Spinal cord (tissue), 10 donors: ENCODE measurements around the gene GSG1L2. TPM values are rescaled to one million over a fixed set of nuclear protein-coding genes. Genes with fewer than 3 reads are reported as not detected.
A peak's percentile ranks its signal among the peaks of the same experiment; 100 is the strongest.

ENCODE experiments used
- DNase-seq, 6 donors: peaks; one replicate each; pipeline versions ENCODE4 v3.0.0 to v3.0.0-alpha.2; 2013 to 2015; ENCODE audit warnings: low spot score in 6 of 6, low read depth in 4 of 6
- H3K27ac ChIP-seq: one replicate; pipeline ENCODE4 v1.5.1; 2013; ENCODE audit warnings: low read depth, low read length, control low read depth
- H3K27me3 ChIP-seq: one replicate; pipeline ENCODE4 v1.6.1; 2013; ENCODE audit warnings: low read length; ENCODE audit not compliant: control insufficient read depth, insufficient read depth
- H3K36me3 ChIP-seq: one replicate; pipeline ENCODE4 v1.6.1; 2013; ENCODE audit warnings: low read length; ENCODE audit not compliant: control insufficient read depth, insufficient read depth
- H3K4me1 ChIP-seq: one replicate; pipeline ENCODE4 v1.6.1; 2013; ENCODE audit warnings: low read length; ENCODE audit not compliant: control insufficient read depth, insufficient read depth
- H3K4me3 ChIP-seq: one replicate; pipeline ENCODE4 v1.5.1; 2013; ENCODE audit warnings: low read depth, low read length, control low read depth
- H3K9me3 ChIP-seq: one replicate; pipeline ENCODE4 v1.6.1; 2013; ENCODE audit warnings: low read length; ENCODE audit not compliant: control insufficient read depth, insufficient read depth
- WGBS: methylation state at CpG from one replicate; pipeline ENCODE4 v1.1.5; 2013; ENCODE audit warnings: missing lambda C conversion rate; ENCODE audit not compliant: insufficient coverage; 5-methylcytosine and 5-hydroxymethylcytosine counted together
- polyA plus RNA-seq, 2 donors: library from polyadenylated mRNA; unstranded; fragments of 120-200 nt; gene quantifications; one replicate each; pipeline ENCODE4 v1.2.1, GENCODE V29; 2013; ENCODE audit not compliant: insufficient read length in 2 of 2
- total RNA-seq, 2 donors: library from RNA; depleted of rRNA in 1 of 2; stranded (reverse); fragments of 120-200 nt in 1 of 2; fragments of >200 nt in 1 of 2; gene quantifications; one replicate each; pipeline versions ENCODE4 v1.2.3 to v1.2.4, GENCODE V29; 2013 to 2014
- donor health status: healthy.

Gene GSG1L2
- total and polyA plus RNA-seq, 4 donors = not detected

- 72% methylated on average over 4 of the region's 13 CpGs for WGBS
- H3K27ac ChIP-seq = no peak overlapping the region
- H3K27me3 ChIP-seq = no peaks in the 10 kb centered on the region
- no peaks in the 10 kb centered on the region for H3K36me3 ChIP-seq
- peaks cover 5% of the 10 kb centered on the region for H3K4me1 ChIP-seq
- no peak overlapping the region for H3K4me3 ChIP-seq
- H3K9me3 ChIP-seq = no peaks in the 10 kb centered on the region
- peak in 1 of 6 donors; percentile 20 for DNase-seq
These were observed 6.7 kb upstream of the GSG1L2 start for GRCh38 chr17:9828296-9829295.

GRCh38 chr17:9825641-9826150 is 3.8 kb upstream of the GSG1L2 start, which contains the start of gene GLP2R:
Gene GLP2R (plus strand): TSS chr17:9825924. CDS start chr17:9826064, 140 bp downstream.
- WGBS = 63% methylated on average over 20 of the region's 21 CpGs

GRCh38 chr17:9824797-9825338 is 3.0 kb upstream of the GSG1L2 start:
- no peaks in the 10 kb centered on the region for H3K9me3 ChIP-seq
- DNase-seq = no peak
- peaks cover 5% of the 10 kb centered on the region for H3K4me1 ChIP-seq
- H3K36me3 ChIP-seq = no peaks in the 10 kb centered on the region
- no peak overlapping the region for H3K4me3 ChIP-seq
- no peaks in the 10 kb centered on the region for H3K27me3 ChIP-seq
- H3K27ac ChIP-seq = no peak overlapping the region
- 71% methylated on average over 7 of the region's 8 CpGs for WGBS

More at GRCh38 chr17:9825641-9826150, 3.8 kb upstream of the GSG1L2 start, which contains the start of gene GLP2R:
- H3K27me3 ChIP-seq = no peaks in the 10 kb centered on the region
- DNase-seq = no peak
- no peak within 1 kb of the TSS for H3K4me3 ChIP-seq
- H3K36me3 ChIP-seq = no peaks in the 10 kb centered on the region
- H3K27ac ChIP-seq = no peak within 1 kb of the TSS
- peaks cover 5% of the 10 kb centered on the region for H3K4me1 ChIP-seq
- H3K9me3 ChIP-seq = no peaks in the 10 kb centered on the region

- Histone ChIP-seq H3K36me3 (no peaks in the 10 kb centered on the region), H3K4me1 (peaks cover 5% of the 10 kb centered on the region), H3K9me3 (no peaks in the 10 kb centered on the region), H3K27ac (no peak overlapping the region), H3K4me3 (no peak overlapping the region), H3K27me3 (no peaks in the 10 kb centered on the region)
- no peak for DNase-seq
- WGBS = 90% methylated on average over 2 of the region's 4 CpGs
These were observed 2.2 kb upstream of the GSG1L2 start for GRCh38 chr17:9824094-9824493.

GRCh38 chr17:9820448-9820847 is 1.4 kb downstream of the GSG1L2 start:
- Histone ChIP-seq H3K27ac (no peak overlapping the region), H3K36me3 (no peaks in the 10 kb centered on the region), H3K27me3 (no peaks in the 10 kb centered on the region), H3K4me3 (no peak overlapping the region), H3K4me1 (peaks cover 1% of the 10 kb centered on the region), H3K9me3 (no peaks in the 10 kb centered on the region)
- 100% methylated on average over 1 of the region's 3 CpGs for WGBS
- DNase-seq = no peak

- 64% methylated on average over 3 of the region's 4 CpGs for WGBS
- Histone ChIP-seq H3K9me3 (no peaks in the 10 kb centered on the region), H3K27ac (no peak overlapping the region), H3K4me1 (no peaks in the 10 kb centered on the region), H3K4me3 (no peak overlapping the region), H3K36me3 (no peaks in the 10 kb centered on the region), H3K27me3 (no peaks in the 10 kb centered on the region)
- DNase-seq = no peak
These were observed 3.1 kb downstream of the GSG1L2 start for GRCh38 chr17:9818760-9819159.

GRCh38 chr17:9817086-9817485 is 4.8 kb downstream of the GSG1L2 start:
- Histone ChIP-seq H3K27me3 (no peaks in the 10 kb centered on the region), H3K4me1 (no peaks in the 10 kb centered on the region), H3K36me3 (no peaks in the 10 kb centered on the region), H3K27ac (no peak overlapping the region), H3K4me3 (no peak overlapping the region), H3K9me3 (no peaks in the 10 kb centered on the region)
- peak in 5 of 6 donors; percentile 4 to 87 (median 29) for DNase-seq
- 62% methylated on average over 6 of the region's 8 CpGs for WGBS

GRCh38 chr17:9816472-9816871 is 5.4 kb downstream of the GSG1L2 start:
- no peaks in the 10 kb centered on the region for H3K9me3 ChIP-seq
- 40% methylated on average over 7 of the region's 10 CpGs for whole genome bisulfite sequencing
- H3K36me3 ChIP-seq = no peaks in the 10 kb centered on the region
- DNase-seq = no peak
- H3K4me3 ChIP-seq = no peak overlapping the region
- no peak overlapping the region for H3K27ac ChIP-seq
- H3K4me1 ChIP-seq = no peaks in the 10 kb centered on the region
- H3K27me3 ChIP-seq = no peaks in the 10 kb centered on the region

GRCh38 chr17:9814337-9814945 is 7.4 kb downstream of the GSG1L2 start:
- Histone ChIP-seq H3K36me3 (no peaks in the 10 kb centered on the region), H3K9me3 (no peaks in the 10 kb centered on the region), H3K4me3 (no peak overlapping the region), H3K27me3 (no peaks in the 10 kb centered on the region), H3K4me1 (no peaks in the 10 kb centered on the region), H3K27ac (no peak overlapping the region)
- 84% methylated on average over 12 of the region's 14 CpGs for WGBS
- DNase-seq = no peak
